HG03095 (cell line): ENCODE data around the gene EFCAB8.
"Not testable (repeated sequence)": the region's sequence is repeated elsewhere in the genome, so short reads cannot be mapped to it uniquely, and the experiment has no call there.

Experiments
- ATAC-seq: cut with Tn5 transposase; IDR thresholded peaks from one replicate; pipeline ENCODE4 v1.9.1; 2021; ENCODE audit warnings: moderate library complexity; ENCODE audit not compliant: unreplicated experiment

Gene EFCAB8

GRCh38 chr20:32943490-32944052, 84.8 kb downstream of the EFCAB8 start:
- ATAC-seq: no peak

- ATAC-seq: no peak
These were observed 87.0 kb downstream of the EFCAB8 start for GRCh38 chr20:32945710-32946221.

- ATAC-seq: no peak
These were observed 87.9 kb downstream of the EFCAB8 start for GRCh38 chr20:32946629-32947028.

GRCh38 chr20:32950539-32950938, 91.8 kb downstream of the EFCAB8 start:
- not testable (repeated sequence) for ATAC-seq

- no peak for ATAC-seq
These were observed 98.7 kb downstream of the EFCAB8 start for GRCh38 chr20:32957459-32957858.

- ATAC-seq: no peak
These were observed 99.9 kb downstream of the EFCAB8 start for GRCh38 chr20:32958574-32958973.

- ATAC-seq: no peak
These were observed 100.9 kb downstream of the EFCAB8 start for GRCh38 chr20:32959351-32960221.

GRCh38 chr20:32960222-32960518, 101.4 kb downstream of the EFCAB8 start:
- no peak for ATAC-seq

GRCh38 chr20:32960849-32961731, 102.4 kb downstream of the EFCAB8 start:
- no peak for ATAC-seq

GRCh38 chr20:32962053-32962452, 103.3 kb downstream of the EFCAB8 start:
- ATAC-seq: no peak

- not testable (repeated sequence) for ATAC-seq
These were observed 103.9 kb downstream of the EFCAB8 start for GRCh38 chr20:32962646-32963045.

GRCh38 chr20:32963176-32963575, 104.5 kb downstream of the EFCAB8 start:
- ATAC-seq: no peak

GRCh38 chr20:32964575-32964974, 105.9 kb downstream of the EFCAB8 start:
- ATAC-seq: no peak

GRCh38 chr20:32965115-32965514, 106.4 kb downstream of the EFCAB8 start:
- no peak for ATAC-seq

- ATAC-seq: no peak
These were observed 107.1 kb downstream of the EFCAB8 start for GRCh38 chr20:32965581-32966373.

GRCh38 chr20:32966382-32966781, 107.7 kb downstream of the EFCAB8 start:
- no peak for ATAC-seq

GRCh38 chr20:32966881-32967781, 108.4 kb downstream of the EFCAB8 start:
- ATAC-seq: no peak

GRCh38 chr20:32967961-32968457, 109.3 kb downstream of the EFCAB8 start:
- no peak for ATAC-seq

GRCh38 chr20:32968478-32969241, 109.9 kb downstream of the EFCAB8 start:
- no peak for ATAC-seq
